GM12801 (cell line): ENCODE measurements around the gene MBTD1.

ENCODE experiments used
- CTCF ChIP-seq: IDR thresholded peaks from one replicate; pipeline ENCODE4 v1.5.1; 2011; ENCODE audit warnings: control low read depth; ENCODE audit not compliant: insufficient read length; ENCODE audit errors: extremely low read depth

The MBTD1 gene

DNA sequence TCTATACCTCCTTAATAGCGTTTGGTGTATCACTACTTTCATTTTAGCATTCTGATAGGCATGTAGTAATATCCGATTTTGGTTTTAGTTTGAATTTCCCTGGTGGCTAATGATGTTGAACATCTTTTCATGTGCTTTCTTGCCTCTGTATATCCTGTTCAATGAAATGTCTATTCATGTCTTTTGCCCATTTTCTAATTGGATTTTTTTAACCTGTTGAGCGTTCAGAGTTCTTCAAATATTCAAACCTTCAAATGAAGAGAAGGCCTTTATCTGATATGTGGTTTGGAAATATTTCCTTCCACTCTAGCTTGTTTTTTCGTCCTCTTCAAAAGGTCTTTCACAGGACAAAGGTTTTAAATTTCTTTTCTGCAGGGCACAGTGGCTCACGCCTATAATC lies 108.9 kb downstream of the MBTD1 start:
- no peak for TF ChIP-seq CTCF

- TF ChIP-seq CTCF: no peak
Observed at GRCh38 chr17:51149163-51149562, 110.7 kb downstream of the MBTD1 start.

- TF ChIP-seq CTCF: no peak
Observed at GRCh38 chr17:51147650-51148049, 112.2 kb downstream of the MBTD1 start.

GRCh38 chr17:51144266-51145022 lies 115.4 kb downstream of the MBTD1 start:
- TF ChIP-seq CTCF: no peak

DNA sequence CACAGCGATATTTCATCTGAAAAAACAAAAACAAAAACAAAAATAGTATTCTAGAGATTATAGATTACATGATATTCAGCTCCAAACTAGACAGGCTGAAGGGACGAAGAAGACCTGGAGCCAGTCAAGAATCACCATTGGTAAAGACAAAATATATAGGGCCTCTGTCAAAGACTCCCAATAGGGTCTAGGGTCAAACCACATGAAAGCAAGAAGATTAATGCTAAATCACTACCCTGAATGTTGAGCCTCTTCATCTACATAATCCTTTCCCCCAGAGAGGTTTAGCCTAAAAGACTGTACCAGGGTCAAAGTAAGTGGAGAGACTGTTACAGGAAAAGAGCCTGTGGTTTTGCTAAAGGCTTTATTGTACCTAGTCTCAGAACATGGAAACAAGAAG lies 117.3 kb downstream of the MBTD1 start:
- TF ChIP-seq CTCF: no peak

DNA sequence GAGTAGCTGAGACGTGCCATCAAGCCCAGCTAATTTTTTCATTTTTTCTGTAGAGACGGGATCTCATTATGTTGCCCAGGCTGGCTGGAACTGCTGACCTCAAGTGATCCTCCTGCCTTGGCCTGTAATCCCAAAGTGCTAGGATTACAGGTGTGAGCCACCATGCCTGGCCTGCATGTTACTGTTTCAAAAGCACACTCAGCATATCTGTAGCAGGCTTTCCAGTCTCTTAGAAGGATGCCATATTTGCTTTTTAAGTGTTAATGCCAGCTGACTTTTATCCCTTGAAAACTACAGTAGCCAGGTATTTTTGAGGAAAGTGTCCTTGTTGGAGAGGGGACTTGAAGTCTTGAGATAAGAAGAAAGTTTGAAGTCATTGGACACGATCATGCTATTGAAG lies 123.9 kb downstream of the MBTD1 start:
- TF ChIP-seq CTCF: no peak

DNA sequence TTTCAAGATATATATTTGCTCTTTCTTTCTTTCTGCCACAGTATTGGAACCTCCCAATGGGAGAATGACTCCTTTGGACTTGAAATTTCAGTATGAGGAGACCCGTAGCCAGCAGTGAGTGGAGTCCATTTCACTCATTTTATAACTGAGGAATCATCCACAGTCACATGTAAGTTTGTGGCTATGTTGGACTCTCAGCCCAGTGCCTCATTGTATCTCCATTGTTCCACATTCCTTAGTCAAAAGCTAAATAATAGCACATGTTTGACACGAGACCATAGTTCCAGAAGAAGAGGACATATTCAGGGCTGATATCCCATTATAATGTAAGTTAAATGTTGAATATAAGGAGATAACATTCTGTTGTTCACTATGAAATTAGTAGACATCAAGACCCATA lies 126.5 kb downstream of the MBTD1 start:
- TF ChIP-seq CTCF: no peak
